AG04450 (cell line): ENCODE measurements around the gene SOX30. TPM values are rescaled to one million over a fixed set of nuclear protein-coding genes. Genes with fewer than 3 reads are reported as not detected.
"Not testable (repeated sequence)": the region's sequence is repeated elsewhere in the genome, so short reads cannot be mapped to it uniquely, and the experiment has no call there.

Experiments
- CTCF ChIA-PET: fragments of 300-600, 350-600 bp; formaldehyde crosslinking; extraction: SDS; loops from one replicate; lab custom pipeline; 2022; ENCODE audit warnings: antibody characterized with exemption, inconsistent platforms; lab: Charles Lee
- POLR2A ChIA-PET: fragments of 350-600 bp; formaldehyde crosslinking; extraction: SDS; loops from one replicate; lab custom pipeline; 2021; ENCODE audit warnings: antibody characterized with exemption, inconsistent platforms; lab: Yijun Ruan, JAX
- DNase-seq: peaks from one replicate; pipeline ENCODE4 v3.0.0-alpha.2; 2011; ENCODE audit warnings: low read depth, low spot score
- H3K27ac ChIP-seq: one replicate; pipeline ENCODE4 v1.5.1; 2012; ENCODE audit warnings: low read depth, low read length, control low read depth
- H3K27me3 ChIP-seq: one replicate; pipeline ENCODE4 v1.6.0; 2012; ENCODE audit warnings: low read length; ENCODE audit not compliant: control insufficient read depth, insufficient read depth
- H3K4me3 ChIP-seq: 2 replicates; pipeline ENCODE4 v1.5.1; 2011; ENCODE audit warnings: mild to moderate bottlenecking, low read depth, low read length, control low read depth
- H3K9me3 ChIP-seq: 2 replicates; pipeline ENCODE4 v1.5.1; 2012; ENCODE audit warnings: low read length; ENCODE audit not compliant: control insufficient read depth, insufficient read depth
- polyA plus RNA-seq: library from polyadenylated mRNA; depleted of rRNA; stranded (reverse); fragments of >200 nt; gene quantifications from 2 replicates; pipeline ENCODE4 v1.2.3, GENCODE V29; 2011
- TF ChIP-seq, protein P1 (sequence below): IDR thresholded peaks from 2 replicates; pipeline ENCODE4 v1.5.1; 2011; ENCODE audit warnings: low read depth, low read length, control low read depth, inconsistent platforms

The SOX30 gene
- polyA plus RNA-seq, 1 experiment, result 0.05 TPM

DNA sequence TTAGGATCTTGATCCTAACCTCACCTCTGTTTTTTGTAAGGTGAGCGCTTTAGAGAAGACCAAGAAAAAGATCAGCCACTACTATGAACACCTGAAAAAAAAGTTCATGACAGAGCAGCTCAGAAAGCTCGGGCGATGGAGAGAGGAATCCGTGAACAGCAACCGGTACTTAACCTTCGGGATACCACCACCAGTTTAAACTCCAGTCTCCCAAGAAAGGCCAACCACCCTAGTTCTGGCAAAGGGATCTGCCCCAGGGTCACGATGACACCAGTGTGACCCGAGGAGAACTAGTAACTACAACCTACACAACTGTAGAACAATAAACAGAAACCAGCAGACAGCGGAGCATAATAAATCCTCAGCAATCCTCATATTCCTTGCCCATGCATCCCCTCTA is 27.6 kb upstream of the SOX30 start:
- POLR2A ChIA-PET, result no interaction called here
- CTCF ChIA-PET, result no interaction called here
- no peak overlapping the region for H3K27ac ChIP-seq

DNA sequence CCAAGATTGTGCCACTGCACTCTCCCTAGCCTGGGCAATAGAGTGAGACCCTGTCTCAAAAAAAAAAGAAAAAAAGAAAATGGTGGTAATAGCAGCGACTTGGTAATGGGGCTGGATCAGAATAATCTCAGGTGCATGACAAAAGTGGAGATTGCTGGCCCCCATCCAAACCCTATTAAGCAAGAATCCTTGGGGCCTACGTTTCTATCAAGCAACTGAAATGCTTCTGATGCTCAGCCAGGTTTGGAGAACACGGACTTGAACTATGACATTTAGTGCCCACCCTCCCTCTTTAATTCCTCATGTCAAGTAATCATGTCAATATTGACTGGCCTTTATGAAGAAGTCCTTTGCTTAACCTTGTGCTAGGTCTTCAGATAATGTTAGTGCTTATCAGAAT is 25.7 kb upstream of the SOX30 start:
- DNase-seq, result no peak
- TF ChIP-seq, protein P1, sequence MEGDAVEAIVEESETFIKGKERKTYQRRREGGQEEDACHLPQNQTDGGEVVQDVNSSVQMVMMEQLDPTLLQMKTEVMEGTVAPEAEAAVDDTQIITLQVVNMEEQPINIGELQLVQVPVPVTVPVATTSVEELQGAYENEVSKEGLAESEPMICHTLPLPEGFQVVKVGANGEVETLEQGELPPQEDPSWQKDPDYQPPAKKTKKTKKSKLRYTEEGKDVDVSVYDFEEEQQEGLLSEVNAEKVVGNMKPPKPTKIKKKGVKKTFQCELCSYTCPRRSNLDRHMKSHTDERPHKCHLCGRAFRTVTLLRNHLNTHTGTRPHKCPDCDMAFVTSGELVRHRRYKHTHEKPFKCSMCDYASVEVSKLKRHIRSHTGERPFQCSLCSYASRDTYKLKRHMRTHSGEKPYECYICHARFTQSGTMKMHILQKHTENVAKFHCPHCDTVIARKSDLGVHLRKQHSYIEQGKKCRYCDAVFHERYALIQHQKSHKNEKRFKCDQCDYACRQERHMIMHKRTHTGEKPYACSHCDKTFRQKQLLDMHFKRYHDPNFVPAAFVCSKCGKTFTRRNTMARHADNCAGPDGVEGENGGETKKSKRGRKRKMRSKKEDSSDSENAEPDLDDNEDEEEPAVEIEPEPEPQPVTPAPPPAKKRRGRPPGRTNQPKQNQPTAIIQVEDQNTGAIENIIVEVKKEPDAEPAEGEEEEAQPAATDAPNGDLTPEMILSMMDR, result no peak
- POLR2A ChIA-PET, result no interaction called here
- no peaks in the 10 kb centered on the region for H3K27me3 ChIP-seq
- H3K4me3 ChIP-seq, result no peak overlapping the region
- CTCF ChIA-PET, result no interaction called here
- H3K27ac ChIP-seq, result no peak overlapping the region
- no peaks in the 10 kb centered on the region for H3K9me3 ChIP-seq

More for the DNA sequence above, 27.6 kb upstream of the SOX30 start:
- TF ChIP-seq, protein P1, result no peak
- Histone ChIP-seq H3K9me3 (no peaks in the 10 kb centered on the region), H3K27me3 (no peaks in the 10 kb centered on the region), H3K4me3 (no peak overlapping the region)
- no peak for DNase-seq

DNA sequence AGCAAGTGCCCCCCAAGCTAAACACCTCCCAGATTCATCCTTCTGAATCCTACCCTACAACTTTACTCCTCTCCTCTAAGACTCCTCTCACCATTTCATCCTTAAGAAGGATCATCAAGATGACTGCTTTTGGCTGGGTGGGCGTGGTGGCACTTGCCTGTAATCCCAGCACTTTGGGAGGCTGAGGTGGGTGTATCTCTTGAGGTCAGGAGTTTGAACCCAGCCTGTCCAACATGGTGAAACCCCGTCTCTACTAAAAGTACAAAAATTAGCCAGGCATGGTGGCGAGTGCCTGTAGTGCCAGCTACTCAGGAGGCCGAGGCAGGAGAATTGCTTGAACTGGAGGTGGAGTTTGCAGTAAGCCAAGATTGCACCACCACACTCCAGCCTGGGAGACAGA is 22.1 kb upstream of the SOX30 start:
- POLR2A ChIA-PET, DNase-seq, H3K27me3 ChIP-seq, H3K9me3 ChIP-seq, H3K4me3 ChIP-seq, CTCF ChIA-PET, H3K27ac ChIP-seq: not testable (repeated sequence)

DNA sequence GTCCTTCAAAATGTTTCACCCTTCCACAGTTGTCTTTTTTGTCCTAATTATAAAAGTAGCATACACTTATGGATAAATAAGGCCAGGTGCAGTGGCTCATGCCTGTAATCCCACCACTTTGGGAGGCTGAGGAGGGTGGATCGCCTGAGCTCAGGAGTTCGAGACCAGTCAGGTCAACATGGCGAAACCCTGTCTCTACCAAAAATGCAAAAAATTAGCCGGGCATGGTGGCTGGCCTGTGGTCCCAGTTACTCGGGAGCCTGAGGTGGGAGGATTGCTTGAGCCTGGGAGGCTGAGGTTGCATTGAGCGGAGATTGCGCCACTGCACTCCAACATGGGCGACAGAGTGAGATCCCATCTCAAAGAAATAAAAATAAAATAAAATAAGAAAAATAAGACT is 20.7 kb upstream of the SOX30 start:
- Histone ChIP-seq H3K27ac (no peak overlapping the region), H3K4me3 (no peak overlapping the region), H3K9me3 (no peaks in the 10 kb centered on the region; the same call in 1 of the 2 replicates), H3K27me3 (peaks cover 2% of the 10 kb centered on the region)
- ChIA-PET POLR2A (no interaction called here), CTCF (interaction anchor here (0.6 kb wide), 1 partner anchor 197 kb away, joined by 4 read pairs; no protein-coding TSS in a partner anchor)
- TF ChIP-seq, protein P1, result no peak
- DNase-seq, result no peak

DNA sequence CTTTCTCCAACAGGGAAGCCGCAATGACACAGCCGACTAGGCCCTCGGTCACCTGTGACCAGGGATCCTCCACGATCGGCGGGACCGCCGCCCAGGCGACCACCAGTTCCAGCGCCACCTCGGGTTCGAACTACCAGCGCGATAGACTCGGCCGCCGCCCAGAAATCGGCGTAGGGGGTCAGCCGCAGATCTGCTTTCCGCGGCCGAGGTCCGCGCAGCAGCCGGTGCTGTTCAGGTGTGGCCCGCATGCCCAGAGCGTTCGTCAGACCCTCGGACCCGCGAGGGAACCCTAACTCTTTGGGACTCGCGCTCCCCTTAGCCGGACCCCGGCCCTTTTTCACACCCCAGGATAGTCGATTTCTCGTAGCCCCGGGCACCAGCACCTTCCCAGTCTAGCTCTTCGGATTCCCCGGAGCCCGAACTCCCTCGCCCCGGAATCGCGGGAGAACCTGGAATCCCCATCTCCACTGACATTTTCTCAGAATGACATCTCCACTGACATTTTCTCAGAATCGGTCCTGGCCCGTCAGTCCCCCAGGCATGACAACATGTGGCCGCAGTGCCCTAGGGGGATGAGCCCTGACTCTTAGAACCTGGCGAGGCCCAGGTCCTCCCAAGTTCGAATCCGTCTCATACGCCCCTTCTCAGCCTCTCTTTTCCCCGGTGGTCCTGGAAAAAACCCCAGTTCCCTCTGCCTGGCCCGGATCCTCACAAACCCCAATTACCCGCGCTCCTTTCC is 19.5 kb upstream of the SOX30 start:
- Histone ChIP-seq H3K27ac (no peak overlapping the region), H3K4me3 (peak overlapping the region; percentile 78), H3K27me3 (peaks cover 2% of the 10 kb centered on the region), H3K9me3 (no peaks in the 10 kb centered on the region; the same call in 1 of the 2 replicates)
- CTCF ChIA-PET, result interaction anchor here (1.9 kb wide), 1 partner anchor 72 kb away, joined by 7 read pairs; the partner anchor contains the start of gene LSM11
- DNase-seq, result no peak
- TF ChIP-seq, protein P1, result no peak
- POLR2A ChIA-PET, result interaction anchor here (0.6 kb wide), 1 partner anchor 202 kb away, joined by 3 read pairs; no protein-coding TSS in a partner anchor
